Measurements from ENCODE around the gene EREG. TPM values are rescaled to one million over a fixed set of nuclear protein-coding genes. Genes with fewer than 3 reads are reported as not detected.

EREG gene, protein sequence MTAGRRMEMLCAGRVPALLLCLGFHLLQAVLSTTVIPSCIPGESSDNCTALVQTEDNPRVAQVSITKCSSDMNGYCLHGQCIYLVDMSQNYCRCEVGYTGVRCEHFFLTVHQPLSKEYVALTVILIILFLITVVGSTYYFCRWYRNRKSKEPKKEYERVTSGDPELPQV
- 21.5 and 126 TPM in 2 replicates for total RNA-seq

DNA sequence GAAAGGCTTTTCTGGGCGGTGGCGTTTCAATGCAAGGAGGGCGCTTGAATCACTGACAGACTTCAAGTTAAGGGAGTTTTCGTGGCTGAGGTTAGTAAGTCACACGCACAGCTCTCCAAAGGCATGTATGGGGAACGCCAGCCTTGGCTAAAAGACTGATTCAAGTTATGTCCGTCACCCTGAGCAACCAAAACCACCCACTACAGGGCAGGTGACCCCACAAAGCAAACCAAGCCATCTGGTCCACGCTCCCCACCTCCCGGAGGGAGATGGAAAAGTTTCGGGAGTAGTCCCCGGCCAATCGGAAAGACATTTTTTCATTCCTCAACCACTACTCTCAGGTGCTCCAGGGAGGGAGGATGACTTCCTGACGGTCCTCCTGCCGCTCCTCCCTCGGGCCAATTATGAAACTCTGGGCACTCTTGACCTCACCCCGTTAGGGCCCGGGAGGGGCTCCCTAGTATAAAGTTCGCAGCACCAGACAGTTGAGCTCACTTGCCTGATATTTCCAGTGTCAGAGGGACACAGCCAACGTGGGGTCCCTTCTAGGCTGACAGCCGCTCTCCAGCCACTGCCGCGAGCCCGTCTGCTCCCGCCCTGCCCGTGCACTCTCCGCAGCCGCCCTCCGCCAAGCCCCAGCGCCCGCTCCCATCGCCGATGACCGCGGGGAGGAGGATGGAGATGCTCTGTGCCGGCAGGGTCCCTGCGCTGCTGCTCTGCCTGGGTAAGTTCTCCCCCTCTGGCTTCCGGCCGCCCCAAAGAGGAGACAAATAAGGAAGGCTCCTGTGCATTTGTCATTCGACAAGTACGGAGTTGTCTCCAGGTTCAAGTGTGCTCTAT, at the start of gene EREG:
TSS of gene EREG (plus strand) at position 494 of the 840 bp plus-strand sequence. CDS start at position 658, 164 bp downstream.

Other genes with a start within 250 kb of the EREG start
- gene MTHFD2L, start 207.0 kb upstream of the EREG start, total RNA-seq = 6.9 and 8.5 TPM in 2 replicates
- gene EPGN, start 56.7 kb upstream of the EREG start, total RNA-seq = not detected in 2 replicates
- gene AREG, start 80.0 kb downstream of the EREG start, total RNA-seq = 129 and 894 TPM in 2 replicates